Spleen (tissue), 7 donors: ENCODE data around the gene C1QTNF12.

Source experiments
- CTCF ChIP-seq, 11 experiments: fragments of 200-600 bp in 7 of 11; fragments of 450-650 bp in 4 of 11; sonication (generic) in 4 of 11; IDR thresholded peaks in 8 of 11; conservative IDR thresholded peaks in 3 of 11; 1 replicate in 7 of 11; 2 replicates in 4 of 11; pipeline versions ENCODE4 v1.4.0 to v1.8.0; 2016 to 2021; ENCODE audit warnings: antibody characterized with exemption in 11 of 11, inconsistent platforms in 4 of 11, mild to moderate bottlenecking in 1 of 11
- POLR2A ChIP-seq, 3 donors: fragments of 450-650 bp; IDR thresholded peaks; one replicate each; pipeline ENCODE4 v1.5.1; 2017; ENCODE audit warnings: antibody characterized with exemption in 3 of 3, mild to moderate bottlenecking in 1 of 3
- POLR2AphosphoS5 ChIP-seq, 3 donors: sonication (generic); formaldehyde crosslinking; IDR thresholded peaks; one replicate each; pipeline ENCODE4 v1.5.1; 2017; ENCODE audit warnings: antibody characterized with exemption in 3 of 3
- donor health status: DM: no; HTN: no; CAD: no; lungs with moderate emphysema.
- donor health status: DM: no; HTN: no; CAD: no.
- donor health status: DM: no; HTN: no; CAD: no.

- TF ChIP-seq POLR2AphosphoS5 (IDR thresholded peaks at IDR 0.05) = no peak
- no peak for TF ChIP-seq CTCF (IDR thresholded peaks at IDR 0.05 in 8 of 11, conservative IDR thresholded peaks at IDR 0.05 in 3 of 11)
- no peak for TF ChIP-seq POLR2A (IDR thresholded peaks at IDR 0.05)
These were observed 35.6 kb downstream of the C1QTNF12 start for GRCh38 chr1:1210726-1211540.
